Inflammatory macrophage (primary cell): ENCODE data around the gene MCTP1.

ENCODE experiments used
- DNase-seq, 2 donors: peaks; one replicate each; pipeline ENCODE4 v3.0.0-alpha.2; 2020 to 2022

Gene MCTP1

GRCh38 chr5:95113489-95113888, 171.4 kb downstream of the MCTP1 start:
- no peak for DNase-seq

GRCh38 chr5:95111141-95111540, 173.8 kb downstream of the MCTP1 start:
- no peak for DNase-seq

DNA sequence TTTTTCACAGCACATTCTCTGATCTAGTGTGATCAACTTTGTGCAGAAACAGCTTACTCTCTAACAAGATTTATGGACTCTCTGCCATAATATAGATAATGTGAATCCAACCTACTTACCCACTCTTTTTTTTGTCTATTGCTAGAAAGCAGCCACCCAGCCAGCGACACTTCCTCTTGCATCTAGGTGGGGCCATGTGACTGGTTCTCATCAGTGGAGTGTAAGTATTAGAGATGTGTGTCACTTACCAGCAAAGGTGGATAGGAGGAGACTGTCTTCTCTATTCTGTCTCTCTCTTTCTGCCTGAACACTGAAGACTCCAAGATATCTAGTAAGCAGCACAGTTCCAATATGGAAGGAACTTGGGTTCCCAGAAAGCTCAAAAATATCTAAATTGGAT, 174.8 kb downstream of the MCTP1 start:
- no peak for DNase-seq

- DNase-seq, result no peak
These were observed 177.8 kb downstream of the MCTP1 start for GRCh38 chr5:95107138-95107537.

- DNase-seq, result no peak
These were observed 179.3 kb downstream of the MCTP1 start for GRCh38 chr5:95105638-95106037.

DNA sequence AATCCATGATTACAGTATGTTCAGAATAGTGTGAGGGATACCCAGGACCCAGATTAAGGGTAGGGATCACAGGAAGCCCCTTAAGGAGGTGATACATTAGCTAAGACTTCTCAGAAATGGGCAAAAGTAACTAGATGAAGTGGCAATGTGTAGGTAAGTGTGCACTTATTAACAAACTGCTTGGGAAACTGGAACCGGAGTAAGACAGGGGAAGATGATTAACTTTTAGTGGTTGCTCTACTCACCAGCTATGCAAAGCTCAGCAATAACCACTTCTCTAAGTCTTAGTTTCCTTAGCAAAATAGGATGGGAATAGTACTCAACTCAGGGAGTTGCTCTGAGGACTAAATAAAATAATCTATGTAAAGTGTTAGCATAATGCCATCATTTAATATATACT, 182.2 kb downstream of the MCTP1 start:
- DNase-seq, result no peak

- no peak for DNase-seq
These were observed 182.8 kb downstream of the MCTP1 start for GRCh38 chr5:95102080-95102479.

DNA sequence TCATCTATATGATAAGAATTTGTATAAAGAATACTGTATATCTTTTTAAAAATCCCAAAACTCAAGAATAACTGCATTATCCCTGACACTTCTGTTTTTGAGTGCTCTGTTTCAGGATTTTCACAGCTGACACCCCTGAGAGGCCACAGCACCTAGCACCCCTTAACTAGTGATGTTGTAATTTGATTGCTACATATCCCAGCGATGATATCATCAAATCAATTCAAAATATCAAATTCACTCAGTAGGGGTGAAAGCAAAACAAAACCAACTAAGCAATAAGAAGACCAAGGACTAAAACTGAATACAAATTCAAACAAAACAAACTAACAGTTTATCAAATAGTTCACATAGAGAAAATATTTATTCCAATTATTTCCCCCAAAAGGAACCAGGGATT, 184.3 kb downstream of the MCTP1 start:
- no peak for DNase-seq

- DNase-seq, result no peak
These were observed 186.9 kb downstream of the MCTP1 start for GRCh38 chr5:95098012-95098411.

GRCh38 chr5:95093211-95093610, 191.7 kb downstream of the MCTP1 start:
- no peak for DNase-seq

- DNase-seq, result no peak
These were observed 194.1 kb downstream of the MCTP1 start for GRCh38 chr5:95090774-95091173.

- peak; percentile 52 to 57 for DNase-seq
These were observed 197.0 kb downstream of the MCTP1 start for GRCh38 chr5:95087816-95088317.

GRCh38 chr5:95086927-95087815, 197.7 kb downstream of the MCTP1 start:
- peak; percentile 33 to 43 for DNase-seq

GRCh38 chr5:95084757-95085156, 200.1 kb downstream of the MCTP1 start:
- no peak for DNase-seq

DNA sequence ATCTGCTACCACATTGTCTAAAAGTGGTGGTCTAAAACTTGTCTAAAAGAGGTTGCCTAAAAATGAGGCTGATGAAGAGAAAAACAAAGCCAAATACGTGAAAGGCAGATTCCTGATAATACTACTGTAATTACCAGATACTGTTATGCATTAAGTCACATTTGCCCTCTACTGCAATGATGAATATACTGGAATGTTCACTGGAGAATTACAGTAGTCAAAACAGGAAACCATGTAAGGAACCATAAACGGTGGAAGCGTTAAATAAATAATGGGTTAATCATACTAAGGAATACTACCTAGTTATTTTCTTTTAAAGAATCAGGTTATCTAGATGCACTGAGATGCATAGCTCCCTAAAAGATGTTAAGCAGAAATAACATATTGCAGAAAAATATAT, 201.3 kb downstream of the MCTP1 start:
- DNase-seq, result no peak

DNA sequence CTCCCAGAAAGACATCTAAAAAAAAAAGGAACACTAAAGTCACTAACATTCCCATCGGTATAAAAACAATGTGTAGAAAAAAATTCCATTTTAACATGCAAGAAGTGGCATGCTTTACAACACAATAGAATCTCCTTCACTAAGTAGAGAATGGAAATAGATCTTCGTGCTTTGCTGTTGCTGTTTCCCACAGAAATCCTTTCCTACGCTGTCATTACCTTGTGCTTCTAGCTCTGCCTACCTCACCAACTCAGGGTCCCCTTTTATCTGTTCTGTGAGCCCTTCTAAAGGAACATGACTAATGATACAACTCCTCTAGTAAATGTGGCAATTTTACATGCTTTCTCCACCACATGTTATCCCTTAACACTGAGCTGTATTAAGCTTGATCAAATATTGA, 202.9 kb downstream of the MCTP1 start:
- DNase-seq, result peak; percentile 29 to 45

DNA sequence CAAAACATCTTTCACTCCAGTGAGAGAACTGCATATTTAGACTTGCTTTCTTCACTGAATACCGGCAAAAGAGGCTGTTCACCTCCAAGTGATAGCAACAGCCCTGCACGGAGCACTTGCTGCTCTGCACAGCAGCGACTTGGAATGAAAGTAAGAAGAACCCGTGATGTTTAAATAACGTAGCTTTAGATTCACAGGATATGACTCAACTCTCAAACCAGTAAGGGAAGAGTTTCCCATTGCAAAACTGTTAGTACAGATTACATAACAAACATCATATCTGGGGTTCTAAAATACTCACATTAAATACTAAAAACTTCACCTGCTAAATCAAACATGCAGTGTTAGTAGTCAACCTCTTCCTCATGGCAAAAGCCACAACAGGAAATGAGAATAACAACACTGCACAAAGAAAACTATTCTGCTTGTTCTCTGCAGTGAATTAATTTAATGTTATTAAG, 203.4 kb downstream of the MCTP1 start:
- peak; percentile 91 to 96 for DNase-seq

DNA sequence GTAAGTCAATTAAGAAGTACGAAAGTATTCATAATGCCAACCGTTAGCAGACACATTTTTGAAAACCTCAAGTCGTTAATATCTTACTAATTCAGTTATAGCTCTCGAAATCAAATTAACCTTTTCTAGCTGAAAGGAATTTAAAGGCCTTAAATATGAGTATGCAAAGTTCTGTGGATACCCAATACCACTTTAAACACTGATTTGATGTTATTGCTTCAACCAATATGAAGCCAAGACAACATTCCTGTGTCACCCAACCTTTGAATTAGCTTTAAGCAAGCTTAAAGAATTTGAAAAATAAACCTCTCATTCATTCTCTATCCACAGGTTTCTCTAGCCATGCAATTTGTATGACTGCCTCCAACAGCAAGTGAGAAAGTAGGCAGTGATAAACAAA, 204.5 kb downstream of the MCTP1 start:
- no peak for DNase-seq

DNA sequence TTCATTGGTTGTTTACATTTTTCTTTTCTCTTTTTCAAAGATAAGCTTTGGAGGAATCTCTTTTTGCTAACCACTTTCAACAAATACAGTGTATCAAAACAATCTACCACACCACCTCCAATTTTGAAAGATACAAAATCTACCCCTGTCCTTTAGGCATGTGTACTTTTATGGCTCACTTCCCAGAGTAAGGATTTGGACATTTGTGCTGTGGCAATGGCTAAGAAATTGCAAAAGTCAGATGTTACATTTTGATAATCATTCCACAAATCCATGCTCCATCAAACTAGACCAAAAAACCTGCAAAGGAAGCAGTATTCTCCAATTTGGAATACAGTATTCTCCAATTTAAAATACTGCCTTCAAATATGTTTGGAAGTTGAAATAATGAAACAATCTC, 204.9 kb downstream of the MCTP1 start:
- DNase-seq, result peak; percentile 24 to 47

DNA sequence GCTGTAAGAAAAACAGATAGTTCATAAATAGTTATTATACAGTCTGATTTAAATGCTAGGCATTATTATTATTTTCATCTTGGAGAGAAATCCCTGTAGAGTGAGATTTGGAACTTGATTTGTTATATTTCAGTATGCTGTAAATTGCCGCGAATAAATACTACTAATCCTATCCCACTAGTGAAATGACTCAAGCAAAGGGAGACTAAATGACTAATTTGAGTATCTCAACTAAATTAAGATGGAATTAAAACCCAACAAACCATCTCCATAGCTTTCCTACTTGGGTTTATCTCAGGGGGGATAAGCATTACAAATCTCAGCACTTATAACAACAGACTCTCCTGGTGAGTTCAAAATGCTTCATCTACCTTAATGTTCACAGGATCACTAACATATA, 206.0 kb downstream of the MCTP1 start:
- DNase-seq, result no peak

DNA sequence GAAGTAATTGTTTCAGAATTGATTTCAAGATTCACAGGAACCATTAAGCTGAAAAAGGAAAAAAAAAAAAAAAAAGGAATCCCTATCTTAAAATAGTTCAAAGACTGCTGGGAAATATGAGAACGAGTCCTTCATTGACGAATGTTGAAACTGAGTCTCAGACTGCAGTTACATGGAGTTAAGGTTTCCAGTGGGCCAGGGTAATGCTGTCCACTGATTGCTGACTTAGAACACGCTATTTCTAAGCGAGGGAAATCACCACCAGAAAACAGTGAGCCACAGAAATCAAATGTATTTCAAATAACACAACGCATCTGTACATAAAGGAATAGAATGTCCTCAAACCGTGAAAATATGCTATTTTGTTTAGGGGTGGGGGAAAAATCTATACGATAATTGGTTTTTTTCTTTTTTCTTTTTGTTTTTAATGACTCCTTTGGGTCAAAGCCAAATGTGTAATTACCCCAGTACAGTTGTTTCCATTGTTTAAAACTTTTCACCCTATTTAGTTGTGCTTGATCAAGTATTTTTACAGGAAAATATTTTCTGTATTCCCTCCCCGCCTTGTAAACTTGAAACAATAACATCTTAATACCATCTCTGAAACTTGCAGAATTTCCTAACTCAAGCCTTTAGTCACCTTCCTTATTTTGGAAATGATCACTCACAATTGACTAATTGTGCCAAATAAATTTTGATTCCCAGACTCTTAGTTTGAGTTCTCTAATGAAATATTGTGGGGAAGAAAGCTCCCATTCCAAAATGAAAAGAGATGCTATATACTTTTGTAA, 208.3 kb downstream of the MCTP1 start:
- peak; percentile 25 to 48 for DNase-seq

GRCh38 chr5:95075111-95075510, 209.8 kb downstream of the MCTP1 start:
- DNase-seq, result no peak

DNA sequence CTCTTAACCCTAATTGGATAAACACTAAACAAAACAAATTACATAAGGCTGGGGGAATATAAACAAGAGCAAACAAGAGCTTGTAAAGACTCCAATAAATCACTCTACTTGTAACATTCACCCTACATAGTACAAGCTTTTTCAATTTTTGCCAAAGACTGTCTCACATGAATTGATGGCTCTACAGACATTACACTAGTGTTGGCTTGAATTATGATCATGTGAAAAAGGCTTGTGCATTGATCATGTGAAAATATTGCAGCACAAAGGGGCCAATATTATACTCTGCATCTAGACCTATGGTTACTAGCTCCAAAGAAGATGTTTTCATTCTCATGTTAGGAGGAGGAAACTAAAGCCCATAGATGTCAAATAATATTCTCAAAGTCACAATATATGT, 212.6 kb downstream of the MCTP1 start:
- no peak for DNase-seq

- no peak for DNase-seq
These were observed 214.0 kb downstream of the MCTP1 start for GRCh38 chr5:95070866-95071265.
